Stimulated activated CD4-positive, alpha-beta T cell treated with anti-CD3 and anti-CD28 coated beads, Interleukin-1b, Interleukin-23, amount 100 ng/mL, for 24 hours (primary cell): Measurements from ENCODE around the gene RASGRP2.

Experiments
- DNase-seq, 4 experiments: peaks; one replicate each; pipeline ENCODE4 v3.0.0-alpha.2; 2020; ENCODE audit warnings: low read depth in 4 of 4, low spot score in 1 of 4

Gene RASGRP2

DNA sequence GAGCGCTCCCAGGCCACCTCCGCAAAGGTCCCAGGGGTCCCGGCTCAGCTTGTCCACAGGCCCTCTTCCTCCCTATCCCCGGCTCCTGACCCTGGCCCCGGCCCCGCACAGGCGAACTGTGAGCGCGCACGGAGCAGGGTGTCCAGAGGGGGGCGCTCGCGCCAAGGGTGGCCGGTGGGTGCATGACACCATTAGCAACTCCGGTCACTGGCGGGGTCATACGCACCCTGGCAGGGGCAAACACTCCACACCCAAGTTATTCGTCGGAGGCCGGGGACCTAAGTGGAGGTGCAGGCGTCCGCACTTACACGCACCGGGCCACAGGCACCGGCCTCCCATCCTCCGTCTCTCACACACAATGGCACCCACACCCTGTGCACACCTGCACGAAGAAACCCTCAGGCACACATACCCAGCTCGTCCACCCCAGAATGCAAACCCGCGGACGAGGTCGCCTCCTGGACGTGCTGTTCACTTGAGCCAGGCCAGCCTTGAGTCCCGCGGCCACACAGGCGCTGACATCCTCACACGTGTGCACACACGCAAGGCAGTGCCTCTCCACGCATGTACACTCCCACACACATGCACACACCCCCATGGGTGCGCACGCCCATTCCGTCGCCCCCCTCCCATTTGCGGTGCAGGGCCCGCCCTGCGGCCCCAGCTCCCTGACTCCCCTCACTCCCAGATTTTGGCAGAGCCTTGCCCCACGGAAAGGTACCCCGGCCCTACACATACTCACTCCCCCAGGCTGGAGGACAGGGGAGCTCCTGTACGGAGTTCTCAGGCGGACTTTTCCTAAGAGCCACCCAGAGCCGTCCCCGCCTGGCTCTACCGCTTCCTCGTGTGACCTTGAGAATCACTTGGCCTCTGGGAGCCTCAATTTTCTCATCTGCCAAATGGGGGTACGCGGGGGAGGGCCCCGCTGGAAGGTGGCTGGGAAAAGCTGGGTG lies at the start of gene RASGRP2:
Gene RASGRP2 (minus strand): TSS at position 552 of the 953 bp plus-strand sequence. CDS start 1,276 bp downstream, outside the sequence.
- peak; percentile 55 to 75 (median 57) for DNase-seq

DNA sequence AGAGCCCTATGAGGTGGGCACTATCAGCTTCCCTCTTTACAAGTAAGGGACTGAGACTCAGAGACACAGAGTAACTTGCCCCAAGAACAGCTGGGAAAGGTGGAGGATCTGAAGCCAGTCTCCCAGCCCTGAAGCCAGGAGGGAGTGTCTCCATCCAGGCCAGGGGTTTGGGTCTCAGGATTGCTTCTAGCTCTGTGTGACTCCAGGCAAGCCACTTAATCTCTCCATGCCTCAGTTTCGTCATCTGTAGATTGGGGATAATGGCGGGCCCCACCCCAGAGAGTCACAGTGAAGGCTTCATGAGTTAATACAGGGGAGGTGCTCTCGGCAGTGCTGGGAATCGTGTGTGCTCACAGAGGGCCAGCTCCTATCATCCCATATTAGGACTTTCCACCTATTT lies 48.5 kb upstream of the RASGRP2 start:
- no peak for DNase-seq

DNA sequence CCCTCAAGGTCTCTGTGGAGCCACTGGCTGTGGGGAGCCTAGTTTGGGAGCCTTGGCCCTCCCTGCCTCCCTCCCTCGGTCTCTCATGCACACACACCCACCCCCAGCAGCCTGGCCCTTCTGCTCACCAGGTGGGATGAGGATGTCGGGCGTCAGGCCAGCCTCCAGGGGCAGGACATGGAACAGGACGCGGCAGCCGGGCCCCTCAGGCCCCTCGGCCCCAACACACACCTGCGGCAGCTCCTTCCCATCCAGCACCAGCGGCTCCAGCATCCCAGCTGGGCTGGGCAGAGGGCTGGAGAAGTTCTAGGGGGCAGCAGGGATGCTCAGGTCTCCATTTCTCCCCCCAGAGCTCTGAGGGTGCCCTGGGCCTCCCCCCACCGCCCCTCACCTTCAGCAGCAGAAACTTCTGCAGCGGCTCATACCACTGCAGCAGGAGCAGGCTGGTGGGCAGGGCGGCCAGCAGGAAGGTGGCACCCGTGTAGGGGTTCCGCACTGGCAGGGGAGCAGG lies 47.9 kb upstream of the RASGRP2 start:
- no peak for DNase-seq

DNA sequence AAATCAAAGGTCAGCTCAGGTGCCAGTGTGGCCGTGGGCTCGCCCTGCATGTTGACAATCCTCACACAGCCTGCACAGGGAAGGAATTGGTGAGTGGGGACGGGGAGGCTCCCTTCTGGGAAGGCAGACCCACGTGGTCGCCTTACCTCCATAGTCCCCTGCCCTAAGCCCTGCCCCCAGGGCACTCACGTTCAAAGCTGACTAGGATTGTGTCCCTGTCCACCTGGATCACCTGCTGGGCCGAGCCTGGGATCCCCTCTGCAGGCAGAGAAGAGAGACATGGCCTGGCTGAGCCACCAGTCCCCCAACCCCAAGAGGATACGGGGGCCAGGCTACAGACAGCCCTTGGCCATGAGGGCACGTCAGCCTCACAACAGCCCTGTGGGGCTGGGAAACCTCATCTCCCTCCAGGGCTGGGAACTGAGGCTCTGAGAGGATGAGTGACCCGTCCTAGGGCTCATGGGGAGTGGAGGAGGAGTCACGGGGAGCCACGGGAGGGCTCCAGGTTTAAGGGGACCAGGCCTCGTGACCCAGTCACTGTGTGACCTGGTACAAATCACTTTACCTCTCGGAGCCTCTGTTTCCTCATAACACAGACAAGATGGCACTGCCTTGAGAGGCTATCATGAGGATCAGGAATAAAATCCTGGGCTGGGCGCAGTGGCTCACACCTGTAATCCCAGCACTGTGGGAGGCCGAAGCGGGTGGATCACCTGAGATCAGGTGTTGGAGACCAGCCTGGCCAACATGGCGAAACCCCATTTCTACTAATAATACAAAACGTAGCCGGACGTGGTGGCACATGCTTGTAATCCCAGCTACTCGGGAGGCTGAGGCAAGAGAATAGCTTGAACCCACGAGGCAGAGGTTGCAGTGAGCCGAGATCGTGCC lies 46.5 kb upstream of the RASGRP2 start:
- DNase-seq: no peak

DNA sequence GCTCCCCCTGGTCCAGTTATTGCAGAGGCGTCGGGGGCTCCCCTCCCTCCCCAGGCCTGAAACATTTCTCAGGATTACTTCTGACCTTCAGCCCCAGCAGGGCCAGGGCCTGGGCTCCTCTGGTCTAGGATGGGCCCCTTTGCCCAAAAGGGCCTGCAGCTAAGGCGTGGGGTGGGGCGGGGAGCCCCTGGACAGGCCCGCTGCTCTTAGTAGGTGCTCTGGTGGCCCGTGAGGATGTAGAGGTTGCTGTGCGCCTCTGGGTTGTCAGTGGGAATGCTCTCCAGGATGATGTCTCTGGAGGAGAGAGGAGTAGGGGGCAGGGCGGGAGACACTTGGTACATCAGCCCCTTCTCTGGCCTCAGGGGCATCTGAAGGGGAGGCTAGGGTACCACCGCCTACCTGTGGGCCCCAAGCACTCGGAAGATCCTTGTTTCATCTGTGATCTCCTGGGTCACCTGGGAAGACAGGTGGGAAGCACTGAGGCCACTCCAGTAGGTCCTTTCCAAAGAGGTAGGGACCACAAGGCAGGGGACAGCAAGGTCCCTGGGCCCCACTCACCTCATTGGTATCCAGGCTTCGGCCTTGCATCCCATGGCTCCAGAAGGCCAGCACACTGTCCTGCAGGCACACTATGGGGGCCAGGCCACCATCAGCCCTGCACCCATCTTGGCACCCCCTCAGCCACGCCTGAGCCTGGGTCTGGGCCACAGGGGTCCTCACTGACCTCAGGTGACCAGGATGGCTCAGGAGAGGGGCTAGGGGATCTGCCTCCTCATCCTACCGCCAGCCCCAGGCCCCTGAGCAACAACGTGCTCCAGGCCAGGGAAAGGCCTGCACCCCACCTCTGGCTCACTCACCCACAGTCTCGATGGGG lies 45.6 kb upstream of the RASGRP2 start:
- DNase-seq: no peak

DNA sequence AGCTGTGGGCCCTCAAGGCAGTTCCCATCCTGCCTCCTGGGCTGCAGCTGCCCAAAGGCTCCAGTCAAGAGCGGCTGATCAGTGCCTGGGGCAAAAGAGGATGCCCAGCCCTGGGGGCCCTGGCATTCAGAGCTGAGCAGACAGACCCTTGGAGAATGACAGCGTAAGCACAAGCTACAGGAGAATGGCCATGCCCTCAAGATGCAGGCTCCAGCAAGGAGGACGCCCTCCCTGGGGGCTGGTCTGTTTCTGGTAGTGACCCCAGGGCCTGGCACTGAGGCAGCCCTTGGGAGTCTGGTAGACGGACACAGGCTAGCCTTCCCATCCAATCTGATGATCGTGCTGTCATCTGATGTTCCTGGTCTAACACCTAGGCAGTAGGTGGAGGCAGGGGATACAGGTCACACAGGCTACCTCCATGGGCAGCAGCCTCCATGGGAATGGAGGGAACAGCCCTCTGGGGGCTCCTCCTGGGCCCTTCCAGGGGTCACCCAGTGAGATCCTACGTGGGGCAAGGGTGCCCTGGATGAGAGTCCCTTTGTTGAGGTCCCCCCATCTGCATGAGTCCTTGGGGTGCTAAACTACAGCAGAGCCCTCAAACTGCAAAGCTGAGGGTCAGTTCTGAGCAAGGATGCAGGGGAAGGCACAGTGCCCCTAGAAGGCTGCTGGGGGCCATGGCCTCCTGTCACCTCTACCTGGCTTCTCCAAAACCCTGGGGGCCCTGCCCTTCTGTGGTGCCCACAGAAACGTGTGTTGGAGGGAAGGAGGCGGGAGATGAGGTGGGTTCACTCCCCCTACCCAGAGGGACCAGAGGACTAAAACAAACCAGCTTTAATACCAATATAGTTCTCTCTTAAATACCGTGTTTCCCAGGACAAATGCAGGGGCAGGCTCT lies 44.6 kb upstream of the RASGRP2 start:
- no peak for DNase-seq

DNA sequence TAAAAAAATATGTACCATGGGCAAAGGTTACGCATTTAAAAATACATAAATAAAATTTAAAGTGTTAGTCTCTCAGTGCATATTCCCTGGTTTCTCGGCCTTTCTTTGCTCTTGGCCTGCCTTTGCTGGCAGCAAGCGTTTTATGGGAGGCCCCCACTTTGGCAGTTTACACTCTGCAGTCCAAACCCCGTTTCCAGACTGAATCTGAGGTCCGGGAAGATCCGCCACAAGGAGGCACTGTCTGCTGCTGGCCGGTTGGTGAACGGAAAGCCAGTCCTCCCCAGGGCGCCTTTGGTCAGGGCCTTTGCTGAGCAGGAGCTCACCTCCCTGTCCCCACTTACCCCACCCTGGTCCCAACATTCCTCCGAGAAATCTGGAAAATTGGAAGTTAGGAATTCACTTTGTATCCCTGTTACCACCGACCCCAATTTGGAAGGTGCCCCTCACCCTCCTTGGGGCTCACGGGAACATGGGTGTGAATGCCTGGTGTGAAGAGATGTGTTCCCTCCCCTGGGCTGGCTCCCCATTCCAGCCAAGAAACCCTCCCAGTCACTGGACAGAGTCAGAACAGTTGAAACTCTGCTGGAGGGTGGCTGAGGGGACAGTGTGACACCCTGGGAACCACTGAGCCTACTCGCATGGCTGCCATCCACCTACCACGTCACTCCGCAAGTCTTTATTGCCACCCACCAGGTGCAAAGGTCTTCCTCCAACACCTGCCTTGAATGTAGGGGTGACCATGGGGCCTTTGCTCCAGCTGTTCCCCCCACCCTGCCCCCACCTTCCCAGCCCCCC lies 43.8 kb upstream of the RASGRP2 start:
- no peak for DNase-seq

DNA sequence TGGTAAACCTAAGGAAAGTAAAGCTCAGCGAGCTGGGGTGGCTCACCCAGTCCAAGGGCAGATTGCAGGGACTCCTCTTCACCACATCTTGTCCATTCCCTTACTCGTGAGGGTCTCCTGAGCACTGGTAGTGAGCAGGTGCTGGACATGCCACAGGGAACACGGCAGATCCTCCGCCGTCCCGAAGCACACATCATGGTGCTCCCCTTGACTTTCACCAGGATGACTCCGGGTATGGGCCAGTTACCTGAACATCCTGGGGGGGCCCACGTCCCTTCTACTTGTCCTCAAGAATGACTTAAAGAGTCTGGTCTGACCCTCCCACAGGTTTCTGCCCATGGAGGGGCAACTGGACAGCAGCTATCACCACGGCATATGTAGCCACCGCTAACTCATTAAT lies 42.4 kb upstream of the RASGRP2 start:
- DNase-seq: no peak

DNA sequence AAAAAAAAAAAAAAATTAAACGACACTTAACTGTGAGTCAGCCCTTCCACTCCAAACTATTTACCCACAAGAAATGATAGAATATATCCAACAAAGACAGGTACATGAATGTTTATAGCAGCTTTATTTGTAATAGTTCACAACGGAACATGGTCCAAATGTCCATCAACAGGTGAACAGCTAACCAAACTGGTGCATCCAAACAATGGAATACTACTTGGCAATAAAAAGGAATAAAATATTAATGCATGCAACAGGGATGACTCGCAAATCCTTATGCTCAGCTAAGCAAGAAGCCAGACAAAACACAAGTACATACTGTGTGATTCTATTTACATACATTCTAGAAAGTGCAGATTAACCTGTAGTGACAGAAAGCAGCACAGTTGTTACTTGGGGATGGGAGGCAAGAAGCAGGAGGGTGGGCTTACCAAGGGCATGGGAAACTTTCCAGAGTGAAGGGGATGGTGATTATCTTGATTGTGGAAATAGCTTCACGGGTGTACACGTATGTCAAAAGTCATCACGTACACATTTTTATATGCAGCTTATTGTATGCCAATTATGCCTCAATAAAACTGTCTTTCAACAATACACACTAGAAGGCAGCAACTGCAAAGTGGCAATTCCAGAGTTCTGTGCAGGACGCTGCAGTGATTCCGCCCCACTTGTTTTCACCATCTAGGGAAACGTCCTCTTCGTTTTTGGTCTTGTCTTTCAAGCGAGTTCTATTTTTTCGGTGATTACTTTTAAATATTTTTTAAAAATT lies 41.1 kb upstream of the RASGRP2 start:
- no peak for DNase-seq

DNA sequence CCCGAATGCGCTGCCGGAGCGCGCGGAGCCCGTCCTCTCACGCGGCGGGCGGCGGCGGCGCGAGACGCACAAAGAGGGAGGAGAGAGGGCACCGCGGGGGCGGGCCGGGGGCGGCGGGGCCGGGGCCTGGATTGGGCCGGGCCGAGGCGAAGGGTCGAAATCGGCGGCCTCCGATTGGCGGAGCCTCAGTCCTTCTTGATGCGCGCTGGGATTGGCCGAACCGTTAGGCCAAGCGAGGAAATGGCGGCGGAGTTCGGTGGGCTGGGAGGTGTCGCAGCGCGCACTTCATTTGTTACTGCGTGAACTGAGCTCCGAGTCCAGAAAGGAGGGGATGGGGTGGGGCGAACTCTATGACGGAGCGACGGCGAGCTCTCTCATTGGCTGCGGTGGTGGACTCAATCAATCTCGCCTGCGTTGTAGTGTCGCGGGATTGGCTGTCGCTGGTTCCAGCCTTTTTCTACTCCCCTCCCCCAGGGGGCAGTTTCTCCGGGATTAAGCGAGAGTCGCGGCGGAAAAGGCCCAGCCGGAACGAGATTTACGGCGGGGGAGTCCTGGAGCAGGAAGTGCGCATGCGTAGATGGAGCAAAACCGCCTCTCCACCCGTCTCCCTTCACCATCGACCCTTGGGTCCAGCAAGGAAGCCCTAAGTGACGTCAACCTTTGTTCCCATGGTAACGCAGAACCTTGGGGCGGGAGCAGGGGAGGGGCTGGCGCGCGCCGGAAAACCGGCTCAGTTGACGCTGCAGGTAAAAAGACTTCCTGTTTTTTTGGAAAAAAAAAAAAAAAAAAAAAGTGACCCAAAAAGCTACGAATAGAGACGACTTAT lies 34.7 kb upstream of the RASGRP2 start, which contains the start of gene SF1:
Gene SF1 (minus strand): TSS at position 70 of the 826 bp plus-strand sequence. CDS start 150 bp downstream, outside the sequence.
- peak; percentile 94 to 98 (median 97) for DNase-seq

DNA sequence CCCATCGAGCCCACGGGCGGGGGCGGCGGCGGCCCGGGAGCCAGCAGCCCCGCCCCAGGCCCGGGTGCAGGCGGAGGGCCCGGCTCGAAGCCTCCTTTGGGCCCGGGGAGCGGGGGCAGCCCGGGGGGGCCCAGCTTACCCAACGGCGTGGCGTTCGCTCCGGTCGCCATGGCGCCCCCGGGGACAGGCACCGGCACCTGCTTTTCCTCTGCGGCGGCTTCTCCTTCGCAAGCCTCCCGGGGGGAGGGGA lies 34.2 kb upstream of the RASGRP2 start:
- no peak for DNase-seq

DNA sequence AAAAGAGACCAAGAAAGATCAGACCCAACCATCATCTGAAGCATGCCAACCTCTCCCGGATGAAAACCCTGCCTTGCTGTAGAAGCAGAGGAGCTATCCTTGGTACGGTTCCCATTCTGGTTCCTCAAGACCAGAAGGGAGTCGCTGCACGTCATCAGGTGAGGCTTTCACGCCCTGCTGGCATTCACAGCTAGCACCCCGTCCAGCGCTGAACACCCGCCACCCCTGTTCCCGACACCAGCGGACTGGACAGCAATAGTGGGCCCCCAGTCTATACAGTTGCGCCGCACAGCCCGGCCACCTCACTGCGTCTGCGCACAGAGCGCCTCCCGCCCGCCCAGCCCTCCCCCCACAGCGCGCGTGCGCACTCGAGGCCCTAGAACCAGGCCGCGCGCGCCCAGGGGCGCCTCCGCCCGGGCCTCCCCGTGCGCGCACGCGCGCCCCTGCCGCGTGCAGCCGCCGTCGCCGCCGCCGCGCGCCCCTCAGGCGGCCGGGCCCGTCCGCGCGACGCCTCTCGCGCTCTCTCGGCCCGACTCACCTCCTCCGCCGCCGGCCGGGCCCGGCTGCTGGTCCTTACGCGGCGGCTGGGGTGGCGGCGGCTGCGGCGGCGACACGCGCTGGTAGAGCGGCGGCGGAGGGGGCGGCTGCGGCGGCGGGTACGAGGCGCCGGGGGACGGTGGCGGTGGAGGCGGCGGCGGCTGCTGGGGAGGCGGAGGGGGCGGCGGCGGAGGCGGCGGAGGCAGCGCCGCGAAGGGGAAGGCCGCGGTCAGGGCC lies 33.7 kb upstream of the RASGRP2 start:
- DNase-seq: peak; percentile 56 to 74 (median 68)

DNA sequence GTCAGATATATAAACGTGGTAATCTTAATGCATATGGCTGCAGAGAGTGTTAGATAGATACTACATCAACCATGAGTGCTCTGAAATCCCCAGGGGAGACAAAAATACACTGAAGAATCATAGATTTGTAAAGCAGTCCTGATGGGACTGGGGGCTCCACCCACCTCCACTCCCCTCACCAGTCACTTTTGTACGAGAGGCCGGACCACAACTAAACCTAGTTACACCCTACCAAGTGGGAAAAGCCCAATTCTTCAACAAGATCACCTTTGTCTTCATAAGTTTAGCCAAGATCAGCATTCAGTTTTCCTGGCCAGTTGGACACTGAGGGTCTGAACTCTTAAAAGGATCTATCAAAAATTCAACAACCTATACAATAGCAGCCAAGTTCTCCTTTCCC lies 32.9 kb upstream of the RASGRP2 start:
- no peak for DNase-seq

DNA sequence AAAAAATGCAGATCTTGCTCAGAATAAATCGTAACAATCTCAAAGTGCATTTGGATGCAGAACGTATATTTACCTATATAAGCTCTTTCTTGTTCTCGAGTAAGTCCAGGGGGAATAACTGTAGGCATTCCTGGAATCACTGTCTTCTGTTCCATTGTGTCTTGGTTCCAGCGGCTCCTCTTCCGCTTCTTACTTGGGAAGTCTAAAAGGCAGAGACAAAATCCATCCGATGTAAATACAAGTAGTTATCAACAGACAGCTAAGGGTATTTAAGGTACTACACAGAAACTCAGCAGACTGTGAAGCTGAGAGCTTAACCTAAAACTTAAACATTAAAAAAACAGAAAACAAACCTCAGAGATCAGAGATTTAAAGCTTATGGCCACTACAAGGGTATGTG lies 32.5 kb upstream of the RASGRP2 start:
- no peak for DNase-seq

DNA sequence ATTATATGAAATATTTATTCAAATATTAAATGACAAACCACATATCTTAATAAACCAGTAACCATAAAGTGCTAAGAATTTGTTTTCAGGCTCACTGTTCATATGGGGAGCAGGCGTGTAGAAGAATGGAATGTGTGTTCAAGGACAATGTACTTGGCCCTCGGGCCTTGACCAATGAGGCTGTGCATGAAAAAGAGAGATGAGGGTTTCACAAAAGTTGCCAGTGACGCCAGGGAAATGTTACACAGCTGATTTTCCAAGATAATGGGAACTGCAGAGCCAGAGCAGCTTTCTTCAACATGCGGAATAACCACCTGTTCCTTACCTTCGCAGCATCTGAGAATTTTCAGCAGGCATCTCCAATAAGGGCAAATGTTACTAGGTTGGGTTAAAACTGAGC lies 30.2 kb upstream of the RASGRP2 start:
- no peak for DNase-seq

DNA sequence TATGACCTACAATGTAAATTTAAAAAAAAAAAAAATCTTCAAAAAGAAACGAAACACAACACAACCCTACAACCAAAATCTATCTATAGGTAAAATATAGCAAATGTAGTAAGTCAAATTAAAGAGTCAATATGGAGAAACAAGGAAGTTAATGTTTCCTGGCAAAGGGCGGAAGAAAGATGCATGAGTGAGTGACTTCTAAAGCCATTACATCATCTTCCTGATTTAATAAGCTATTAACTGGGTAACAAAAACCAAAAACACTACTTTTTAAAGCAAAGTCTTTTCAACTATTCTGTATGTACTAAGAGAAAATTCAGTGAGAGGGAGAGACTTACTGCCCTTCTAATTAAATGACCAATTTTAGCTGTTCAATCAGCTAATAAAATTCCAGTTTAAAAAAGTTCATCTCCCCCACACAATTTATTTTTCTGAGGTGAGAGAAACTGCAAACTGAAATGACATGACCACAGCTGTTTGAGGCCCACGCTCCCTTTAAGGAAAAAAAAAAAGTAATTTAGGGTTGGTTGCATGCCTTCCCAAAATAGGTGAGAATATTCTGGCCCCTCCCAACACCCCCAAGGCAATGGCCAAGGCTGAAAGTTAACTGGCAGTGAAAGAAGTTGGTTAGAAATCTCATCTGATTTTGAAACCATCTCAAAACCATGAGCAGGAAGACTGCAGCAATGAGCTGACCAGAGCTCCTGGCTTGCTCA lies 28.5 kb upstream of the RASGRP2 start:
- no peak for DNase-seq
